HG02571 (cell line): ENCODE results near the gene EML1.

Source experiments
- ATAC-seq: cut with Tn5 transposase; IDR thresholded peaks from one replicate; pipeline ENCODE4 v1.9.1; 2021; ENCODE audit warnings: mild to moderate bottlenecking, moderate library complexity; ENCODE audit not compliant: unreplicated experiment

EML1 gene, protein sequence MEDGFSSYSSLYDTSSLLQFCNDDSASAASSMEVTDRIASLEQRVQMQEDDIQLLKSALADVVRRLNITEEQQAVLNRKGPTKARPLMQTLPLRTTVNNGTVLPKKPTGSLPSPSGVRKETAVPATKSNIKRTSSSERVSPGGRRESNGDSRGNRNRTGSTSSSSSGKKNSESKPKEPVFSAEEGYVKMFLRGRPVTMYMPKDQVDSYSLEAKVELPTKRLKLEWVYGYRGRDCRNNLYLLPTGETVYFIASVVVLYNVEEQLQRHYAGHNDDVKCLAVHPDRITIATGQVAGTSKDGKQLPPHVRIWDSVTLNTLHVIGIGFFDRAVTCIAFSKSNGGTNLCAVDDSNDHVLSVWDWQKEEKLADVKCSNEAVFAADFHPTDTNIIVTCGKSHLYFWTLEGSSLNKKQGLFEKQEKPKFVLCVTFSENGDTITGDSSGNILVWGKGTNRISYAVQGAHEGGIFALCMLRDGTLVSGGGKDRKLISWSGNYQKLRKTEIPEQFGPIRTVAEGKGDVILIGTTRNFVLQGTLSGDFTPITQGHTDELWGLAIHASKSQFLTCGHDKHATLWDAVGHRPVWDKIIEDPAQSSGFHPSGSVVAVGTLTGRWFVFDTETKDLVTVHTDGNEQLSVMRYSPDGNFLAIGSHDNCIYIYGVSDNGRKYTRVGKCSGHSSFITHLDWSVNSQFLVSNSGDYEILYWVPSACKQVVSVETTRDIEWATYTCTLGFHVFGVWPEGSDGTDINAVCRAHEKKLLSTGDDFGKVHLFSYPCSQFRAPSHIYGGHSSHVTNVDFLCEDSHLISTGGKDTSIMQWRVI

DNA sequence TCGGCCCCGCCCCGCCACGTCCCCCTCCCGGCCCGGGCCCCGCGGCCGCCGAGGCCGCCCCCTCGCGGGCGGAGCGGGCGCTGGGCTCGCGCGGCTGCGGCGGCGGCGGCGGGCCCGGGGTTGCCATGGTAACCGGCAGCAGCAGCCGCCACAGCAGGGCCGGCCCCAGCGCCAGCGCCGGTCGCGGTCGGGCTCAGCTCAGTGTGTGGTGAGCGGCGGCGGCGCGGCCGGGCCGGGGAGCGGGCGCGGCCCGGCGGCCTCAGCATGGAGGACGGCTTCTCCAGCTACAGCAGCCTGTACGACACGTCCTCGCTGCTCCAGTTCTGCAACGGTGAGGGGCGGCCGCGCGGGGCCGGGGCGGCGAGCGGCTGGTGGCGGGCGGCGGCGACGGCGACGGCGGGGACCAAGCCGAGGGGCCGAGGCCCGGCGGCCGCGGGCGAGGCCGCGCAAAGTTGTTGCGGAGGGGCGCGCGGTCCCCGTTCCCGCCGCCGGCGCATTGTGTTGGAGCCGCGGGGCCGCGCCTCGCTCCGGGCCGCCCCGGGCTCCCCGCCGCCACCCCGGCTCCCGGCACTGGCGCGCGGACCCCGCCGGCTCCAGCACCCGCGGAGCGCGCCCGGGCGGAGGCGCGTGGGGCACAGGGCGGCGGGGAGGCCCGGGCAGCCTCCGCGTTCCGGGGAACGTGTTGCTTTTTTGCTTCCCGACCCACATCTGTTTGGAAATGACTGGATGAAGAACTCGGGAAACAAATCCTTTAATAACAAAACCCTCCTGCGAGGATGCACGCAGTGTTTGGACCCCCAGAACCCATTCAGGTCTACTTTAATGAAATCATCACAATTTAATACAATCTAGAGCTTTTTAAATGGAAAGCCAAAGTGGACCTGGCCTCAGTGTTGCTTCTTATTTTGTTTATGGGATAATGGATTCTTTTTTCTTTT is at the start of gene EML1:
Gene EML1 (plus strand): TSS at position 201 of the 938 bp plus-strand sequence. CDS start 64 bp downstream, at position 265.
- ATAC-seq, result peak; percentile 75

DNA sequence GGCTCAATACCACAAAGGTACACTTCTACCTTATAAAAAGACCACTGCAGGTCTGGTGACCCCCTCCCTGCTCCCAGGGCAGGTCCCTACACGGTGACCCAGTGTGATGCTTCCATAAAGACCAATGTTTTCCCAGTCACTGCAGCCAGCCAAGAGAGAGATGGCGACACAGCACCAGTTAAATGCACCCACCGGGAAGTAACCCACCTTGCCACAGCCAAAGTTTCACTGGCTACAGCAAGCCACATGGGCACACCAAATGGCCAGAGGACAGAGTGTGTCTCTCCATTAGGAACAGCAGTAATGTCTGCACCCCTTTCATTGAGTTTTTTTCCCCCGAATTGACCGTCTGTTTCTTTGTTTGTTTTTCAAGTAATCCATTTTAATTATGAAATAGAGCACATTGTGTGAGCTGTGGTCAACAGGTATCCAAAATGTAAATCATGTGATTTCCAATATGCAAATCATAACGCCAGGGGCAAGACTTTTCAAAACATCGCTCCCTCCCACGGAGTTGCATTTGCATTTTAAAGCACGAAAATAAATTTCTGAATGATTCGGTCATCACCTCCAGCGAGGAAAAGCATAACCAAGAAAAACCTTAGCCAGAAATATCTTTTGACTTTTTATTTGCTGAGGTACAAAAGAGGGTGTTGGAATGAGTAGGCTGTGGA is 48.9 kb upstream of the EML1 start:
- ATAC-seq, result no peak

DNA sequence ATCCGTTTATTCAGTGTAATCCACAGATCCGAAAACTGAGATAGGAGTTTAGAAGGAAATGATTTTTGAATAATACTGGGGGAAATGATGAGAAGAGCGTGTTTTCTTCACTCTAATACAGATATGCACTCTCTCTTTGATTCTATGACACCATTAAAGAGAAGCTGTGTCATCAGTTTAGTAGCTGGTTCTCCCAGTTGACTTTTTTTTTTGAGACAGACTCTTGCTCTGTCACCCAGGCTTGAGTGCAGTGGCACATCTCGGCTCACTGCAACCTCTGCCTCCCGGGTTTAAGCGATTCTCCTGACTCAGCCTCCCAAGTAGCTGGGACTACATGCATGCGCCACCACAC is 48.4 kb upstream of the EML1 start:
- no peak for ATAC-seq

DNA sequence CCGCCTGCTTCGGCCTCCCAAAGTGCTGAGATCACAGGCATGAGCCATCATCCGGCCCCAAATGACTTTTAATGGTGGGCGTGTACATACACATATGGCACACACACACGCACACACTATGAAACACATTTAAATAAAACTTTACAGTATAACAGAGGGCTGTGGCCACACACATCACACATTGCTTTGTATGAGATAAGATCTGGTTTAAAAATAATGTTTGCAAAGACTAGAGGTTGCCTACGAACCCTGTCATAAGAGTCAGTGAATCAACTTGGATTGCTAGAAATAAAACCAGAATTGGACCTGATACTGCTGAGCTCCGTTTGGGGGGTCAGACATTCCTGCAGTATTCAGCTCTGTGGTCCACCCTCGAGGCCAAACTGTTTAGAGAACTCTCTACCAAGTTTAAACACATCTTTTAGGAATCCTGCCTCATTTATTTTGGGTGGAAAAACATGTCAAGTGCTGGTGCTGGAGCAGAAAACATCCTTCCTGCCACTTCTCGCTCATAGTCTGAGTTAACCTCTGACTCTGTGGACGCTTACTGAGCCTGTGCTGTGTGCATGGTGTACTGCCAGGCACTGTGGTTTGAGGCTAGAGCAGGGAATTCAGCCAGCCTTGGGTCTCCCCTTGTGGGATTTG is 47.8 kb upstream of the EML1 start:
- no peak for ATAC-seq

DNA sequence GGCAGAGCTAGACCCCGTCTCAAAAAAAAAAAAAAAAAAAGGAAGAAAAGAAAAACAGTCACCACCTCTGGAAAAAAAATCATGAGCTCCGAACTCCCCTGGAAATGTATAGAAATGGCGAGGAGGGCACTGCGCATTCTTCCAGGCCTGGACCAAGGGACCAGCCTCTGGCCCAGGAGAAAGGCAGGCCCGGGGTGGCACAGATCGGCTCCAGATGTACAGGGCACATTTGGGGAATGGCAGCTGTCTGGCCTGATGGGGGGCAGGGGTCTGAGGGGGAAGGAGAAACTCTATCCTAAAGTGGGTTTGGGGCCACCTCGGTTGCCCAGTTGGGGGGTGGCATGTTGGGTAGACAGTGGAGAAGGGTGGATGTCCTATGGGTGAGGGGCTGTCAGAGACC is 46.0 kb upstream of the EML1 start:
- ATAC-seq, result no peak

DNA sequence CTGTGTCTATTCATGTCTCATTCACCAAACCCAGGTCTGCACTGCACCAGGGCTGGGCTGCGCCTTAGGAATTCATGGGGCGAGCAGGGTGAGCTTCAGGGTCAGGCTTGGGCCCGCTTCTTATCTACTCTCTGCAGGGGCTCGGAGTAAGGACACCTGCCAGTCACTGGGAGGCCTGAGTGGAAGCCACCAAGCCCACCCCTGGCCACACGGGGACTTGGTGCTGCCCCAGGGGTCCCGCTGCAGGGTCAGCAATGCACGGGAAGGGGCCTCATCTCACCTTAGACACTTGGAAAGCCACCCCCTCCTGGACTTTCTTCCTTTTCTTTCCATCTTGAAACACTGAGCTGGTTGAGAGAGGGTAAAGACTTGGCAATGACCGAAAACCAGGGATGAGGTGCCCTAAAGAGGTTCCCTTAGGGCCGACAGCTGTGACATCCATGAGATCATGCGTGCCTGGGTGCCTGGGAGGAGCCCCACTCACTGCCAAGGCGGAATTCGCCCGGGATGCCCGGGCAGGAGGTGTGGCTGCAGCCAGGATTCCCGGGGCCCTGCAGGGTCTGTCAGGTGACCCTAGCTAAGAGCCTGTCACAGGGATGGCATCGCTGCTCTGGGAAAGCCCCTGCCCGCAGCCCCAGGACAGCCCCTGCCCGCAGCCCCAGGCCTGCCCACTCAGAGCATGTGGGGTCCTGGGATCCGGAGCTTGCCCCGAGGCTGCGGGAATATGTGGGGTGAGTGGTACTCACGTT is 45.5 kb upstream of the EML1 start:
- no peak for ATAC-seq

DNA sequence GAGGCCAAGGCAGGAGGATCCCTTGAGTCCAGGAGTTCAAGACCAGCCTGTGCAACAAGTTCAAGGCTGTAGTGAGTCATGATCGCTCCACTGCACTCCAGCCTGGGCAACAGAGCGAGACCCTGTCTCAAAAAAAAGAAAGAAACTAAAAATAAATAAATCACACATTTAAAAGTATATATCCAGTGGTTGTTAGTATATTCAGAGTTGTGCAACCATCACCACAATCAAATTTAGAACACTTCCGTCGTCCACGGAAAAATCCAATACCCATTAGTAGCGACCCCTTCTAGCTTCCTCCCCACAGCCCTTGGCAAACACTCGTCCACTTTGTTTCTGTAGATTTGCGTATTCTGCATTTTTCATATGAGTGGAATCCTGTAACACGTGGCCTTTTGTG is 44.7 kb upstream of the EML1 start:
- ATAC-seq, result no peak

DNA sequence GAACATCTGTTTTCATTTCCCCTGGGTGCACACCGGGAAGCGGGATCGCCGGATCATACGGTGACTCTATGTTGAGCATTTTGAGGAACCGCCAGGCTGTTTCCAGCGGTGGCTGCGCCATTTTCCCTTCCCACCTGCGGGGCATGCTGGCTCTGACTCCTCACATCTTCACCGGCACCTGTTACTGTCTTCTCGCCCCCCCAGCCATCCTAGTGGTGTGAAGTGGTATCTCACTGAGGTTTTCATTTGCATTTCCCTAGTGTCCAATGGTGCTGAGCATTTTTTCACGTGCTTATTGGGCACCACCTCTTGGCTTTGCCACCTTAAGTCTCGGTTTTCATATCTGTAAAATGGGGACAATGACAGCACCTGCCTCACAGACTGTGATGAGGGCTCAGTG is 44.1 kb upstream of the EML1 start:
- no peak for ATAC-seq

DNA sequence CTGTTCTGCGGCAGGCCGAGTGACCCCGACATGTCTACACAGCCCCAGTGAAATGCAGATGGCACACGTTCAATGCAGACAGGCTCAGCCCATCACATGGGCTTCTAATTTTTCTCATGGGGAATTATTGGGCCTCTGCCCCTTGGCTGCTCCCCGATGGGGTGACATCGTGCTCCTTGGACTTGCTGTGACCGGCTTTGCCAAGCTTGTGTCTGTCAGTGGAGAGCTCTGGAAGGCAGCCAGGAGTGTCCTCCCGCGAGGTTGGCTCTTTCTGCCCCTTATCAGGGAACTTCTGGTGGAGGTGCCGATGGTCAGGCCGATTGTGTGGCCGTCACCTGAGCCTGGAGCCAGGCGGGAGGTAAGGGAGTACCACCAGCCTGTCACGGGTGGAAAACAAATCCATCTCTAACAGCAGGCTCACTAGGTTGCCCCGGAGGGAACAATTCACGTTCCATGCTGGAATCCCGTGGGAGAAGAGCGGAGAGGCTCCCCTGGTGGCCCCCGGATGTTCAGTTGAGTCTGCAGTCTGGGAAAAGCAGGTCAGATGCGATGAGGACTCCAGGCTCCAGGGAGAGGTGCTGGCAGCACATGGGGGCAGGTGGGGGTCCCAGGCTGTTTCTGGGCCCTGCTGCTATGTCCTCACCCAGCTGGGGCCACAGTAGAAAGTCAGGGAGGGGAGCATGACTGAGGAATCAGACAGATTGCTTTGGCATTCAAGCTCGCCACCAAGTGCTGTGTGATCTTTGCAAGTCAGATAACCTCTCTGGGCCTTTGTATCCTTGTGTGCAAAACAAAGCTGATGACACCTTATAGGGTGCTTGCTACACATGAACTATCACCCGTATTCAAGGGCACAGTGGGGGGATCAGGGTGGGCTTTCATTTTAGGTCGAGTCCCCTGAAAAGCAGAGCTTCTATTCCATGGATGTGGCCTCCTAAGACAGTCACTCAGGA is 43.2 kb upstream of the EML1 start:
- no peak for ATAC-seq

DNA sequence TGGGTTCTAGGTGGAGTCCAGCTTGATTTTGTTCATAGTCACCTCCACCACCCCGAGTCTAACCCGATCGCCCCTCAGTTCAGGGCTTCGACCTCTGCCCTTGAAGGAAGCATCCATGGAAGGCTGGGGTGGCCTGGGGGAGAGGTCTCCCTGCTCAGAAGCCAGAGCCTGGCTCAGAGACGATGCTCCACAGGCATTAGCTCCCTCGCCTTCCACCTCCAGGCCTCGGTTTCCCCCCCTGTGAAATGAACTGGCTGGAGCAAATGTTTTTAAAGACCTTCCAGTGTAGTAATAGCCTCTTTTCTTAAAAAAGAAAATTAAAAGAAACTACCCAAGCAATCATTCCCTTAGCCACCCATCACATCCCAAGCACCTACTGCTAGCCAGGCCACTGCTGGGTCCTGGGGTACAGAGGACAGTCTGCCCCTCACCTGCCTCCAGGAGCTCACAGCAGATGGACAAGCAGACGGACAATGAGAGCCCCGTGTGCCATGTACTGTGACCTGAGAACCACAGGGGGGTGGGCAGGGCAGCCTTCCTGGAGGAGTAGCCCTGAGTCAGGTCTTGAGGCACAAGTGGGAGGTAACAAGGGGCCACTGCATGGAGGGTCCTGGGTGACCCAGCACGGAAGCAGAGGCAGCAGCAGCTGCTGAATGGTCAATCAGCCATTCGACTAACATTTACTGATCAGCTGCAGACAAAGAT is 42.3 kb upstream of the EML1 start:
- ATAC-seq, result no peak

DNA sequence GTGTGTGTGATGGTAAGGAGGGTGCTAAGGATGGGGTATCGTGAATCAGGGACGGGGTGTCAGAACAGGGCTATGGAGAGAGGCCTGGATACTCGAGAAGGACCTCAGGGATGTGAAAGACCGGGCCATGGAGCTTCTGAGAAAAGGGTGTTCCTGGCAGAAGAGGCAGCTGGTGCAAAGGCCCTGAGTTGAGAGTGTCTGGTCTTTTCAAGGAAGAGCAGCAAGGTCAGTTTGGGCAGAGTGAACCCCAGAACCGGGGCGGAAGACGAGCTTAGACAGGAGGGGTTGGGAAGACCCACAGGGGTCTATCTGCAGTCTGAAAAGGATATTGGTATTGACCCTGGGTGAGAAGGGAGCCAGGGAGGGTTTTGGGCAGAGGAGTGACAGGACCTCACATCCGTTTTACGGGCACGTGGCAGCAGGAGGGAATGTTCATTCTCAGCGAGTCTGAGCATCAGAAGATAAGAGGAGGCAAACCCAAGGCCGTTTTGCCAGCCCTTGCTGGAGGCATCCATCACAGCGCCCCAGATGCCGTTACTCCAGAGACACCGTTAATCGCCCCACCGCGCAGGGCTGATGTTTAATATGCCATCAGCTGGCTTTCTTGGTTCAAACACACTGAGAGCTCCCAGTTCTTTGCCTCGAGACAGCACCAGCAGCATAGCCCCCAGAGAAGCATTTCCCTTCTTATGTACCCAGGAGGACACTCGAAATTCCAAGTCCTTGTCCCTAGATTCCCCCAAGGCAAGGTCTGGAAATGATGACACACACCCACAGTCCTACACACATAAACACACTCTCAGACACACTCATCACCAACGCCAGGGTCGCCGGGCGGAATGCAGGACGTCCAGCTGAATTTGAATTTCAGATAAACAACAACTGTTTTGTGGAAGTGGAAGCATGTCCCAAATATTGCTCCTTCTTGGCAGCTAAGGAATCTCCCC is 41.4 kb upstream of the EML1 start:
- no peak for ATAC-seq

DNA sequence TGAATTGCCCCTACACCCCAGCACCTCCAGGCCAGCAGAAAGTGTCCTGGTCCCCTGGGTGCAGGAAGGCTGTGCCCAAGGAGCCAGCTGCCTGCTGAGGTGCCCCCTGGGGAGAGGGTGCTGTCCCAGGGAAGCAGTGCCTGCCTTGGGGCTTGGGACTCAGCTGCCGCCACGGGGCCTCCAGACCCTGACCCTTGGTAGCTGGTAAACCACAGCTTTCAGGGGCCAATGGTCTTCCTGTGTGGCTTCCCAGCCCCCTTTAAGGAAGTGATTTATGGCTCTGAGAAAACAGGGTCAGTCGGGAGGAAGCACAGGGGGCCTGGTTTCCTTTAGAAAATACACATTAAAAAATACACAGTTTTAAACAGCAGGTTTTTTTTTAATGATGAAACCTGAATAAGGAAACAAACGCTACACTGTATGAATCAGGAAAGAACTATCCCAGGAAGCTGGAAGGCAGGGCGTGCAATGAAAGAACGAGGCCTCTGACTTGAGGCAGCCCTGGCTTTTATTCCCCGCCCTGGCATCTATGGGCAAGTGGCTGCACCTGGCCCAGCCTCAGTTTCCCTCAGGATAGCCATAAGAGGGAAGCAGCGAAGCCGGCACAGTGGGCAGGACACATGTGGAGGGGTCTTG is 40.6 kb upstream of the EML1 start:
- ATAC-seq, result no peak

DNA sequence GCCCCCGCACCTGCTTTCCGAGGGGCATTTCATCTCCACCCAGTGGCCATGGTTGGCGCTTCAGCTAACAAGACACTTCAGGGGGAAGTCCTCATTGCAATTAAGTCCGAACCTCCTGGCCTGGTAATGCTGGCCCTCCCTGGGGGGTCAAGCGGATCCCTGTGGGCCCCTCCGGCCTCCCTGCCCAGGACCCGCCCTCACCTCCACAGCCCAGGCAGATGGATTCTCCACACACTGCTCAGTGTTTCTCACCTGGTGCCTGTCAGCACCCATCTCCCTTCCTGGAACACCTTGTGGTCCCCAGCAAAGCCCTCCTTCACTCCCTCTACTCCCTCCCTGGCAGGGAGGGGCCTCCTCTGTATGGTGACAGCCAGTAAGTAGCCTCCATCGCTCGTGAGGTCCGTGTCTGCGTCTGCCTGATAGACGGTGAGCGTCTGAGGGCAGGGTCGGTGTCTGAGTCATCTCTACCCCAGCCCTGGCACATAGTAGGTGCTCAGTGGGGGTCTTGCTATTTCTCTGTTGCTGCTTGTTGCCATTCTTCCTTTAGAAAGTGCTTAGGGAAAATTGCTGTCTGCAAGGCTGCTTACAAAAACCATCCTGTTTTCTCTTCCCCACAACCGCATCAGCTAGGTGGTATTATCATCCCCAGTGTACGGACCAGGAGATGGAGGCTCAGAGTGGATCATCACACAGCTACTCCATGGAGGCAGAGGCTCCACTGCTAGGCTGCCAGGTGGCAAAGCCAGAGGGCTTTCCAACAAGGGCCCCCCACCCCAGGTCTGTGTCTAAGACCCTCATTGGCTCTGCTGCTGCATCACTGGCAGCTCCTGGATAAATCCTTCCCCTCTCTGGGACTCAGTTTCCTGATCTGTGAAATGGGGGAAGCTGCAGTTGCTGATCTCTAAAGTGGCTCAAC is 39.7 kb upstream of the EML1 start:
- ATAC-seq, result no peak

DNA sequence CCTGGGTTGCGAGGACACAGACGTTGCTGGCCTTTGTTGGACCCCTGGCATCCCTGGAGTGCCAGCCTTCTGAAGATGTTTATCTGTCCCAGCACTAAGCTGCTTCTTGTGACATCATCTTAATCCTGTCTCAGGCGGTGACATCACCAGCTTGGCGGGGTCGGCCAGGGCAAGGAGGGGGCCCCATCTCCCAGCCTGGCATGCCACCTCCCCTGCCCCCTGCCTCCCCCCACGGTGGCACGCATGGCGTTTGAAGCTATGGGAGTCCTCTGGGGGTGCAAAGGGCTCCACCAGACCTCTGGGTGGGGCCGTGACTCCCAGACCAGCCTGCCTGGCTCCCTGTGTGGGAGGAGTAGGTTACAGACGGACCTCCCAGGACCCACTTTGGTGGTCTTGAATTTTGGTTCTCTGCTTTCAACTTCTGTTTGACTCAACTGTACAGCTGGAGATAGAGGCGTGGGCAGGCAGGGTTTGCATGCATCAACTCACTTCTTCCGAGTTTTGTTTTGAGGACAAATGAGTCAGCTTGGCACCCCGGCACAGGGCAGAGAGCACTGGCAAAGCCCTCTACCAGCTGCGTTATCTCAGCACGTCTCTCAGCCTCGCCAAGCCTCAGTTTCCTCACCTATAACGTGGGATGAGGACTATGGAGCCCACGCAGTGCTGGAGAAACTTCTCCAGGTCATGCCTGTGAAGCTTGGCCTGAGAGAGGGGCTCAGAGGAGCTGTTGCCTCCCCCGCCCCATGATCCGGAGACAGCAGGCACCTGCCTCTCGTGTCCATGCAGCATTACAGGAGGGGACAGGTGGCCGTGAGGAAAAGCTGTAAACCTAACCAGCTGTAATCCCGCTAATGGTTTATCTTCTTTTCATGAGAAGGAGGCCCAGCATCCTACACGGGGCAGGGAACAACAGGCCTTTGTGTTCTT is 38.8 kb upstream of the EML1 start:
- no peak for ATAC-seq
